GM23338 (cell line): ENCODE results near the gene RBMS2. TPM values are rescaled to one million over a fixed set of nuclear protein-coding genes. Genes with fewer than 3 reads are reported as not detected.
A peak's percentile ranks its signal among the peaks of the same experiment; 100 is the strongest.

Experiments used
- ATAC-seq: fragments of 200-7000 bp; cut with Tn5 transposase; 3 replicates; pipeline ENCODE4 v1.9.1; 2020
- DNase-seq: peaks from one replicate; pipeline ENCODE4 v3.0.0-alpha.2; 2015; ENCODE audit warnings: low spot score
- H2AFZ ChIP-seq: fragments of 200-600 bp; sonication (generic); 2 replicates; pipeline ENCODE4 v1.8.0; 2016; ENCODE audit warnings: antibody characterized with exemption, mild to moderate bottlenecking, moderate library complexity
- H3F3A ChIP-seq: fragments of 200-600 bp; sonication (generic); replicated peaks from 2 replicates; pipeline ENCODE4 v1.8.0; 2017; ENCODE audit warnings: antibody characterized with exemption, mixed run types, low read depth
- H3K27ac ChIP-seq: fragments of 200-600 bp; sonication (generic); 2 replicates; pipeline ENCODE4 v1.6.1; 2016; ENCODE audit warnings: low read depth
- H3K27me3 ChIP-seq: fragments of 200-600 bp; sonication (generic); 2 replicates; pipeline ENCODE4 v1.8.0; 2016; ENCODE audit warnings: mild to moderate bottlenecking, mixed run types, moderate library complexity; ENCODE audit not compliant: insufficient read depth
- H3K36me3 ChIP-seq: fragments of 200-600 bp; sonication (generic); 2 replicates; pipeline ENCODE4 v1.8.0; 2016; ENCODE audit warnings: mild to moderate bottlenecking; ENCODE audit not compliant: insufficient read depth
- H3K4me1 ChIP-seq: fragments of 200-600 bp; sonication (generic); 2 replicates; pipeline ENCODE4 v1.8.0; 2016; ENCODE audit warnings: mild to moderate bottlenecking, moderate library complexity; ENCODE audit not compliant: insufficient read depth
- H3K4me2 ChIP-seq: fragments of 200-600 bp; sonication (generic); 2 replicates; pipeline ENCODE4 v1.7.1; 2017; ENCODE audit warnings: mixed run types
- H3K4me3 ChIP-seq: fragments of 200-600 bp; sonication (generic); 2 replicates; pipeline ENCODE4 v1.6.1; 2016; ENCODE audit warnings: mixed run types
- H3K79me2 ChIP-seq: fragments of 200-600 bp; sonication (generic); replicated peaks from 2 replicates; pipeline ENCODE4 v1.8.0; 2017; ENCODE audit warnings: mild to moderate bottlenecking; ENCODE audit not compliant: insufficient read depth
- H3K9me2 ChIP-seq: fragments of 200-600 bp; sonication (generic); 2 replicates; pipeline ENCODE4 v1.8.0; 2017; ENCODE audit not compliant: insufficient read depth
- H4K20me1 ChIP-seq: fragments of 200-600 bp; sonication (generic); replicated peaks from 2 replicates; pipeline ENCODE4 v1.8.0; 2017; ENCODE audit warnings: mild to moderate bottlenecking; ENCODE audit not compliant: insufficient read depth
- H3K27ac Mint-ChIP-seq: 2 replicates; pipeline ENCODE4 v1.8.0; 2020; ENCODE audit warnings: inconsistent platforms, mild to moderate bottlenecking, moderate library complexity, mixed read lengths
- H3K27me3 Mint-ChIP-seq: 3 replicates; pipeline ENCODE4 v1.8.0; 2022; ENCODE audit warnings: low read depth, mild to moderate bottlenecking, moderate library complexity, mixed read lengths, inconsistent platforms; ENCODE audit not compliant: insufficient read depth, poor library complexity
- H3K36me3 Mint-ChIP-seq: 3 replicates; pipeline ENCODE4 v1.8.0; 2021; ENCODE audit warnings: low read depth, mild to moderate bottlenecking, inconsistent platforms, moderate library complexity, mixed read lengths
- H3K4me1 Mint-ChIP-seq: 3 replicates; pipeline ENCODE4 v1.8.0; 2020; ENCODE audit warnings: mild to moderate bottlenecking, inconsistent platforms, mixed read lengths
- H3K4me3 Mint-ChIP-seq: 3 replicates; pipeline ENCODE4 v1.8.0; 2021; ENCODE audit warnings: moderate library complexity, mild to moderate bottlenecking, inconsistent platforms, mixed read lengths
- H3K9me3 Mint-ChIP-seq: 3 replicates; pipeline ENCODE4 v1.8.0; 2020; ENCODE audit warnings: moderate library complexity, mild to moderate bottlenecking, inconsistent platforms, mixed read lengths
- CREB1 ChIP-seq: fragments of 250-450 bp; sonication (Bioruptor Pico); IDR thresholded peaks from 2 replicates; pipeline ENCODE4 v1.5.0; 2020; ENCODE audit warnings: low read depth, mild to moderate bottlenecking, moderate library complexity
- CTCF ChIP-seq, 2 experiments: fragments of 200-600 bp in 1 of 2; sonication (generic) in 1 of 2; conservative IDR thresholded peaks; 2 replicates each; pipeline versions ENCODE4 v1.5.1 to v1.6.1; 2016 to 2017; ENCODE audit warnings: antibody characterized with exemption in 2 of 2, low read depth in 2 of 2, mild to moderate bottlenecking in 2 of 2, moderate library complexity in 1 of 2
- ETS1 ChIP-seq: IDR thresholded peaks from 2 replicates; pipeline ENCODE4 v1.6.1; 2016; ENCODE audit warnings: antibody characterized with exemption
- EZH2 ChIP-seq: fragments of 200-600 bp; sonication (generic); IDR thresholded peaks from one replicate; pipeline ENCODE4 v1.8.0; 2017; ENCODE audit warnings: antibody characterized with exemption, mild to moderate bottlenecking, low read depth; ENCODE audit not compliant: unreplicated experiment
- EZH2phosphoT487 ChIP-seq: fragments of 200-600 bp; sonication (generic); IDR thresholded peaks from one replicate; pipeline ENCODE4 v1.8.1; 2018; ENCODE audit warnings: antibody characterized with exemption; ENCODE audit not compliant: unreplicated experiment
- JUNB ChIP-seq: IDR thresholded peaks from one replicate; pipeline ENCODE4 v1.6.1; 2016; ENCODE audit warnings: antibody characterized with exemption; ENCODE audit not compliant: unreplicated experiment
- POLR2AphosphoS5 ChIP-seq: IDR thresholded peaks from 2 replicates; pipeline ENCODE4 v1.6.1; 2016; ENCODE audit warnings: antibody characterized with exemption, low read depth
- REST ChIP-seq: IDR thresholded peaks from one replicate; pipeline ENCODE4 v1.6.1; 2018; ENCODE audit warnings: antibody characterized with exemption; ENCODE audit not compliant: unreplicated experiment
- STAT1 ChIP-seq: IDR thresholded peaks from one replicate; pipeline ENCODE4 v1.6.1; 2016; ENCODE audit warnings: antibody characterized with exemption; ENCODE audit not compliant: unreplicated experiment
- ZNF114 ChIP-seq: fragments of 250-450 bp; sonication (Bioruptor Pico); IDR thresholded peaks from 2 replicates; pipeline ENCODE4 v1.5.0; 2020; ENCODE audit warnings: mild to moderate bottlenecking, moderate library complexity
- ZNF462 ChIP-seq: fragments of 250-450 bp; sonication (Bioruptor Pico); IDR thresholded peaks from 2 replicates; pipeline ENCODE4 v1.5.0; 2020; ENCODE audit warnings: mild to moderate bottlenecking, moderate library complexity
- polyA plus RNA-seq: library from polyadenylated mRNA; unstranded; fragments of >200 nt; fragmentation: Nextera tagmentation; extraction: Ambion mirVana; gene quantifications from 2 replicates; pipeline ENCODE4 v1.2.1, GENCODE V29; 2016
- total RNA-seq: library from RNA; depleted of rRNA; stranded (reverse); fragments of >200 nt; shearing (Covaris generic); gene quantifications from 2 replicates; pipeline ENCODE4 v1.2.3, GENCODE V29; 2014

RBMS2 gene
- total and polyA plus RNA-seq, 2 experiments from 2014 or later = 9.2 to 16.8 TPM

- Histone ChIP-seq H4K20me1 (peaks cover under 1% of the 10 kb centered on the region; the same call in 1 of the 2 replicates), H3K27me3 (no peaks in the 10 kb centered on the region), H3K79me2 (peaks cover 72% of the 10 kb centered on the region), H3K27ac (peak overlapping the region; percentile 8), H3K36me3 (no peaks in the 10 kb centered on the region), H3K9me2 (no peaks in the 10 kb centered on the region), H3F3A (no peaks in the 10 kb centered on the region), H3K4me3 (no peak overlapping the region), H3K4me1 (peaks cover 14% of the 10 kb centered on the region), H2AFZ (no peak overlapping the region), H3K4me2 (no peak overlapping the region)
- H3K4me3 Mint-ChIP-seq = no peak overlapping the region
- H3K4me1 Mint-ChIP-seq = peaks cover 13% of the 10 kb centered on the region
- H3K27ac Mint-ChIP-seq = no peak overlapping the region
- peaks cover 1% of the 10 kb centered on the region for H3K27me3 Mint-ChIP-seq
- no peak for TF ChIP-seq ZNF114
- no peak for TF ChIP-seq JUNB
- TF ChIP-seq POLR2AphosphoS5 = no peak
- TF ChIP-seq ZNF462 (CRISPR knock-in tag) = no peak
- TF ChIP-seq ETS1 = no peak
- TF ChIP-seq EZH2phosphoT487 = no peak
- TF ChIP-seq EZH2 = no peak
- no peak for TF ChIP-seq REST
- no peak for TF ChIP-seq STAT1
- TF ChIP-seq CTCF (conservative IDR thresholded peaks at IDR 0.05; ENCODE audit: low read depth in 2 of 2) = no peak
- TF ChIP-seq CREB1 = no peak
- no peaks in the 10 kb centered on the region; the same call in 2 of the 3 replicates for H3K9me3 Mint-ChIP-seq
- no peak for DNase-seq
- no peak for ATAC-seq
- no peaks in the 10 kb centered on the region for H3K36me3 Mint-ChIP-seq
Observed at GRCh38 chr12:56530390-56531055, 8.9 kb downstream of the RBMS2 start.
